Measurements from ENCODE around the gene TCERG1L. TPM values are rescaled to one million over a fixed set of nuclear protein-coding genes. Genes with fewer than 3 reads are reported as not detected.

TCERG1L gene
- total RNA-seq, 4 donors from 2014 or later, result 0.41 TPM; not detected in 3

DNA sequence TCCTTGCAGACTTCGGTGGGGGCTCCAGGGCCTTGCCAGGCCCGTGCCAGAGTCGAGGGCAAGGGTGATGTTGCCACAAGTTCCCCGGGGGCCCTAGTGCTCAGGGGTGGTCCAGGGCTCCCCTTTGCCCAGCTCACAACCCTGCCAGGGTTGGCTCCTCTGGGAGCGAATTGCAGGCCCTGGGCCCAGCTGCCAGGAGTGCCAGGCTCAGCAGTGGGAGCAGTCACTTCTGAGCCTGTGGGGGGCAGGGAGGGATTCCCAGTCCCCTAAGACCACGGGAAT, 43.8 kb downstream of the TCERG1L start:
- TF ChIP-seq, protein P1, sequence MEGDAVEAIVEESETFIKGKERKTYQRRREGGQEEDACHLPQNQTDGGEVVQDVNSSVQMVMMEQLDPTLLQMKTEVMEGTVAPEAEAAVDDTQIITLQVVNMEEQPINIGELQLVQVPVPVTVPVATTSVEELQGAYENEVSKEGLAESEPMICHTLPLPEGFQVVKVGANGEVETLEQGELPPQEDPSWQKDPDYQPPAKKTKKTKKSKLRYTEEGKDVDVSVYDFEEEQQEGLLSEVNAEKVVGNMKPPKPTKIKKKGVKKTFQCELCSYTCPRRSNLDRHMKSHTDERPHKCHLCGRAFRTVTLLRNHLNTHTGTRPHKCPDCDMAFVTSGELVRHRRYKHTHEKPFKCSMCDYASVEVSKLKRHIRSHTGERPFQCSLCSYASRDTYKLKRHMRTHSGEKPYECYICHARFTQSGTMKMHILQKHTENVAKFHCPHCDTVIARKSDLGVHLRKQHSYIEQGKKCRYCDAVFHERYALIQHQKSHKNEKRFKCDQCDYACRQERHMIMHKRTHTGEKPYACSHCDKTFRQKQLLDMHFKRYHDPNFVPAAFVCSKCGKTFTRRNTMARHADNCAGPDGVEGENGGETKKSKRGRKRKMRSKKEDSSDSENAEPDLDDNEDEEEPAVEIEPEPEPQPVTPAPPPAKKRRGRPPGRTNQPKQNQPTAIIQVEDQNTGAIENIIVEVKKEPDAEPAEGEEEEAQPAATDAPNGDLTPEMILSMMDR (IDR thresholded peaks at IDR 0.05), result no peak
- no peak for TF ChIP-seq POLR2A (IDR thresholded peaks at IDR 0.05)
- H3K4me1 ChIP-seq, result no peaks in the 10 kb centered on the region
- no peak for DNase-seq
- intact Hi-C loops (cut with DNase I; ENCODE audit: low total_unique reads), result no loop called here
- no peak overlapping the region for H3K27ac ChIP-seq
- H3K27me3 ChIP-seq, result no peaks in the 10 kb centered on the region
- no peaks in the 10 kb centered on the region for H3K9me3 ChIP-seq
- no peak overlapping the region for H3K4me3 ChIP-seq
- no peaks in the 10 kb centered on the region for H3K36me3 ChIP-seq

DNA sequence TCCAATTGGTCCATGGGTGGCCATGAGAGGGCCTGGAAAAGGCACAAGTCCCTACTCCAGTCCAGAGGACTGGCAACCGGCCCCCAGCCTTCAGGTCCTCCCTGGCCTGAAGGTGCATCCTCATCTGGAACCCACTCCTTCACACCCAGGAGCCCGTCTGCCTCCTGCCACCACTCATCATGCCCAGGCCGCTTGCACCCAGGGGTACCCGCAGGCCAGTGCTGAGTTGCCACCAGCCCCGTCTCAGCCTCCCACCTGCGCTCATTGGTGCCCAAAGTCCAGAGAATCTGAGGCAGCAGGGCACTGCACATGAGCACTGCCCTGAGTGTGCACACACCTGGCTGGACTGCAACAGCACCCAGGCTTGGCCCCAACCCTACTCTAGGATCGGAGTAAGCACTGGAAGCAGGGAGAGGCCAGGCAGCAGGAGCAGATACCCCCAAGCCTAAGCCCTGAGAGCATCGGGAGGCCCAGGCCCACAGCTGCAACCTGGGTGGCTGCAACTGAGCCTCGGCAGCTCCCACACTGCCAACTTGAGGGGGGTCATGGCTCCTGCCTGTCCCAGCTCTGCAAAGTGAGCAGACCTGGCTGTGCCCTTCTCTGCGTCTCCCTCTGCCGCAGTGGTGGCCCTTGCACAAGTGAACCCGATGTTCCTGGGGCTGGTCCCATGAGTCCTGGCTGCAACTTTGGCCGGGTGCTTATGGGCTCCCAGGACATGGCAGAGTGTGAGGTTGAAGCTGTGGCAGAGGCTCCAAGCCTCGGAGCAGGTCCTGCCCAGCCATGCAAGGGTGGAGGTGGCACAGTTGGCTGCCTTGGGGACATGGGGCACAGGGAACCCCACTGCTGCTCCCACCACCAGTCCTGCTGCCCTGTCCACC, 44.3 kb downstream of the TCERG1L start:
- intact Hi-C loops (cut with DNase I; ENCODE audit: low total_unique reads), result no loop called here
- no peak for DNase-seq
- H3K27me3 ChIP-seq, result no peaks in the 10 kb centered on the region
- no peak overlapping the region for H3K27ac ChIP-seq
- no peaks in the 10 kb centered on the region for H3K36me3 ChIP-seq
- H3K9me3 ChIP-seq, result no peaks in the 10 kb centered on the region
- no peak overlapping the region for H3K4me3 ChIP-seq
- H3K4me1 ChIP-seq, result no peaks in the 10 kb centered on the region
- no peak for TF ChIP-seq POLR2A (IDR thresholded peaks at IDR 0.05)
- TF ChIP-seq, protein P1 (IDR thresholded peaks at IDR 0.05), result no peak

DNA sequence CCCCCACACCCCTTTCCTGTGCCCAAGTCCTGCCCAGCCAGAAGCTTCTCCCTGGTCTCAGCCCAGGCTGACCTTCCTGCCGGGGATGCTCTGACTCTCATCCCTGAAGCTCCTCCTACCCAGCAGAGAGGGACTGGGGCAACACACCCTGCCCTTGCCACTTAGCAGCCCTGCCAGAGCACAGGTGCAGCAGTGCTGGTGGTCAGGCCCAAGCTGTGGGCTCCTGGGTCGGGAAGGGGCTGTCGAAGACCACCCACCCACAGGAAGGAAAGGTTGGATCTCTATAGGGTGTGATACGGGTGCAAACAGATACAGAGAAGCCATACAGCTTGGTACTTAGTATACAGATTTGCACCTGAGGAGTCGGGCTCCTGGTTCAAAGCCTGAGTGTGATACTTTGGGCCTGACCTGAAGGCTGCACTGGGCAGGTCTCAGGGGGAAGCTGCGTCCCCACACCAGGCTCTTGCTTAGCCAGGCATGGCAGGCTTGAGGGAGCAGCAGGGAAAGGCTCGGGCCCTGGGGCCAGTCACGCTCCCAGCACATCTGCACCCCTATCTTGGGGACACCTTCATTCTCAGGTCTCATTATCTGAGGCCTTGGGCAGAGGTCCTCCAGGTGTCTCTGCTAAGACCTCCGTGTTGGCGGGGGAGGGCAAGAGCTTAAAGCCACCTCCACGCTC, 47.3 kb downstream of the TCERG1L start:
- Histone ChIP-seq H3K4me3 (no peak overlapping the region), H3K9me3 (no peaks in the 10 kb centered on the region), H3K27me3 (no peaks in the 10 kb centered on the region), H3K36me3 (no peaks in the 10 kb centered on the region), H3K27ac (no peak overlapping the region), H3K4me1 (no peaks in the 10 kb centered on the region)
- intact Hi-C loops (cut with DNase I; ENCODE audit: low total_unique reads), result no loop called here
- TF ChIP-seq, protein P1 (IDR thresholded peaks at IDR 0.05), result no peak
- no peak for TF ChIP-seq POLR2A (IDR thresholded peaks at IDR 0.05)
- no peak for DNase-seq

DNA sequence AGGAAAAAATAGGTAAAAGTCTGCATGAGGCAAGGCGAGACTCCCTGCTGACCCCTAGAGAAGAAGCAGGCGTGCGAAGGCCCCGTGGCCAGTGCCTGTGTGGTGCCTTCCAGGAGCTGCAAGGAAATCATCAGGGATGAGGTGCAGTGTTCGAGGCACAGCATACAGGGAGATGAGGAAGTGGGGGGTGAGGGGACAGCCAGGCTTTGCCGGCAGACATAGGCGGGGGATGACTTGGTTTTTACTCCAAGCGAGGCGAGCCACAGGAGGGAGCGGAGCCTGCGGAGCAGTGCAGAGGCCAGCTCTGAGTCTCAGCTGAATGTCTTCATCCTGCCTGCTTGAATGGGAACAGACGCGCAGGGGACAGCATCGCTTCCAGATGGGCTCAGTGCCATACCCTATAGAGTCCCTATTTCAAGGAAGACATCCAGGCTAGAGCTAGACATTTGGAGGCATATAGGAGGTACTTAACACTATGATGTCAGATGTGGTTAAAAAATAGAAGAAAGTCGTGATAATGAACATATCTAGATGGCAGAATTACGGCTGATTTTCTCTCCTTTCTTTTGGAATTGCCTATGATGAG, 49.5 kb downstream of the TCERG1L start:
- TF ChIP-seq, protein P1 (IDR thresholded peaks at IDR 0.05), result no peak
- TF ChIP-seq POLR2A (IDR thresholded peaks at IDR 0.05), result no peak
- Histone ChIP-seq H3K27me3 (no peaks in the 10 kb centered on the region), H3K36me3 (no peaks in the 10 kb centered on the region), H3K4me3 (no peak overlapping the region), H3K27ac (no peak overlapping the region), H3K4me1 (no peaks in the 10 kb centered on the region), H3K9me3 (no peaks in the 10 kb centered on the region)
- DNase-seq, result no peak
- intact Hi-C loops (cut with DNase I; ENCODE audit: low total_unique reads), result no loop called here
